GM12878 (cell line): ENCODE measurements around the gene PSMB1. TPM values are rescaled to one million over a fixed set of nuclear protein-coding genes. Genes with fewer than 3 reads are reported as not detected.
"Not testable (repeated sequence)": the region's sequence is repeated elsewhere in the genome, so short reads cannot be mapped to it uniquely, and the experiment has no call there.

Experiments used
- ATAC-seq: fragments of 200-7000 bp; cut with Tn5 transposase; 3 replicates; pipeline ENCODE4 v1.9.1; 2020; ENCODE audit warnings: mild to moderate bottlenecking, moderate library complexity
- BruUV-seq: library from RNA; stranded (reverse); fragments of 400-500 nt; replicated peaks from 2 replicates; lab custom pipeline; 2021; lab: Mats Ljungman, UMichigan
- CTCF ChIA-PET: fragments of 300-600 bp; sonication (Branson Sonifier 250); formaldehyde crosslinking; extraction: SDS; loops from one replicate; lab custom pipeline; 2021; ENCODE audit warnings: inconsistent platforms; lab: Yijun Ruan, JAX
- POLR2A ChIA-PET: fragments of 350-600 bp; formaldehyde crosslinking; extraction: SDS; loops from one replicate; lab custom pipeline; 2021; ENCODE audit warnings: inconsistent platforms; lab: Charles Lee
- RAD21 ChIA-PET: fragments of 300-600 bp; sonication (Branson Sonifier 250); formaldehyde crosslinking; loops from one replicate; lab custom pipeline; 2023; ENCODE audit warnings: antibody characterized with exemption; ENCODE audit not compliant: unreplicated experiment; lab: Charles Lee
- SMC1A ChIA-PET: fragments of 300-600 bp; sonication (Branson Sonifier 250); formaldehyde crosslinking; loops from one replicate; lab custom pipeline; 2023; ENCODE audit not compliant: unreplicated experiment, uncharacterized antibody; lab: Charles Lee
- DNase-seq: peaks from one replicate; pipeline ENCODE4 v3.0.0-alpha.2; 2011; ENCODE audit warnings: low read depth, low spot score
- FAIRE-seq: peaks from 3 replicates; lab custom pipeline; 2011; peaks lifted over from hg19 to GRCh38; lab: Jason Lieb, UNC
- H2AFZ ChIP-seq: 2 replicates; pipeline ENCODE4 v1.6.0; 2011; ENCODE audit warnings: low read depth, low read length, control low read depth; ENCODE audit not compliant: control insufficient read depth
- H3K27ac ChIP-seq: 2 replicates; pipeline ENCODE4 v1.5.1; 2011; ENCODE audit warnings: control low read depth; ENCODE audit not compliant: control insufficient read depth, insufficient read depth
- H3K27me3 ChIP-seq, 2 experiments: replicated peaks in 1 of 2; 2 replicates each; pipeline versions ENCODE4 v1.6.0 to v1.6.1; 2011; ENCODE audit warnings: low read length in 1 of 2; ENCODE audit not compliant: control insufficient read depth in 2 of 2, insufficient read depth in 2 of 2
- H3K36me3 ChIP-seq, 2 experiments: 2 replicates each; pipeline ENCODE4 v1.5.1; 2011; ENCODE audit warnings: low read length in 1 of 2; ENCODE audit not compliant: control insufficient read depth in 2 of 2, insufficient read depth in 2 of 2
- H3K4me1 ChIP-seq: 2 replicates; pipeline ENCODE4 v1.6.1; 2011; ENCODE audit warnings: mild to moderate bottlenecking, low read length, moderate library complexity, mixed read lengths; ENCODE audit not compliant: control insufficient read depth, insufficient read depth
- H3K4me2 ChIP-seq: 2 replicates; pipeline ENCODE4 v1.6.0; 2011; ENCODE audit warnings: control low read depth; ENCODE audit not compliant: control insufficient read depth, insufficient read depth
- H3K4me3 ChIP-seq: fragments of 200-600 bp; sonication (generic); 2 replicates; pipeline ENCODE4 v1.5.1; 2016
- H3K79me2 ChIP-seq: 2 replicates; pipeline ENCODE4 v1.6.0; 2011; ENCODE audit warnings: low read length; ENCODE audit not compliant: control insufficient read depth, insufficient read depth
- H3K9ac ChIP-seq: 2 replicates; pipeline ENCODE4 v1.8.0; 2011; ENCODE audit warnings: low read length, control low read depth, mixed read lengths; ENCODE audit not compliant: control insufficient read depth, insufficient read depth
- H3K9me3 ChIP-seq: replicated peaks from 3 replicates; pipeline ENCODE4 v1.5.1; 2011; ENCODE audit warnings: mild to moderate bottlenecking, low read length; ENCODE audit not compliant: control insufficient read depth, insufficient read depth
- H4K20me1 ChIP-seq: 2 replicates; pipeline ENCODE4 v1.6.0; 2011; ENCODE audit not compliant: control insufficient read depth, insufficient read depth
- IKZF2 ChIP-seq, 2 experiments: fragments of 450-650 bp; IDR thresholded peaks; 2 replicates each; pipeline ENCODE4 v1.6.1; 2017; ENCODE audit warnings: mild to moderate bottlenecking in 2 of 2, moderate library complexity in 2 of 2
- IRF3 ChIP-seq: fragments of 450-650 bp; IDR thresholded peaks from 2 replicates; pipeline ENCODE4 v1.6.1; 2014; ENCODE audit warnings: mild to moderate bottlenecking
- KAT2A ChIP-seq: conservative IDR thresholded peaks from 2 replicates; pipeline ENCODE4 v1.6.1; 2011; ENCODE audit warnings: low read depth, low read length; ENCODE audit not compliant: control insufficient read depth
- NR2C1 ChIP-seq: fragments of 450-650 bp; IDR thresholded peaks from 2 replicates; pipeline ENCODE4 v1.6.1; 2017; ENCODE audit warnings: antibody characterized with exemption, mild to moderate bottlenecking, moderate library complexity
- RAD21 ChIP-seq: IDR thresholded peaks from 2 replicates; pipeline ENCODE4 v1.6.1; 2011; ENCODE audit warnings: mild to moderate bottlenecking, low read depth, low read length, moderate library complexity; ENCODE audit not compliant: insufficient read depth
- RUNX3 ChIP-seq: IDR thresholded peaks from 2 replicates; pipeline ENCODE4 v1.6.1; 2012; ENCODE audit warnings: low read length, inconsistent platforms
- SKIL ChIP-seq: fragments of 450-650 bp; IDR thresholded peaks from 2 replicates; pipeline ENCODE4 v1.6.1; 2017; ENCODE audit warnings: mild to moderate bottlenecking, low read depth, inconsistent platforms; ENCODE audit not compliant: poor library complexity, severe bottlenecking
- SMARCA5 ChIP-seq: fragments of 450-650 bp; IDR thresholded peaks from 2 replicates; pipeline ENCODE4 v1.6.1; 2017; ENCODE audit warnings: mild to moderate bottlenecking
- TAF1 ChIP-seq: IDR thresholded peaks from 2 replicates; pipeline ENCODE4 v1.6.1; 2011; ENCODE audit warnings: mild to moderate bottlenecking, low read depth, low read length, borderline replicate concordance
- WGBS: methylation state at CpG from one replicate; pipeline ENCODE4 v1.1.6; 2016; ENCODE audit warnings: low lambda C conversion rate; ENCODE audit not compliant: insufficient replicate concordance, insufficient coverage; ENCODE audit errors: missing lambda C conversion rate; 5-methylcytosine and 5-hydroxymethylcytosine counted together
- in situ Hi-C: fragments of 300-500 bp; cut with MboI; formaldehyde crosslinking; loops from 9 replicates; pipeline ENCODE4 v1.14.3; 2018; ENCODE audit warnings: mixed read lengths
- intact Hi-C: fragments of 100-400 bp; cut with micrococcal nuclease; formaldehyde crosslinking; loops from one replicate; pipeline ENCODE4 v1.14.2; 2022; ENCODE audit not compliant: unreplicated experiment
- polyA plus RNA-seq, 11 experiments: library from polyadenylated mRNA; depleted of rRNA in 4 of 11; unstranded in 6 of 11; stranded (reverse) in 5 of 11; fragments of >200 nt; fragmentation: Nextera tagmentation in 4 of 11; fragmentation: Illumina TruSeq in 1 of 11; extraction: Ambion mirVana in 4 of 11; extraction: Trizol in 1 of 11; gene quantifications; 1 replicate in 1 of 11; 2 replicates in 10 of 11; pipeline versions ENCODE4 v1.2.1 to v1.2.3, GENCODE V29; 2011 to 2016; ENCODE audit warnings: inconsistent platforms in 2 of 11, missing spikeins in 2 of 11, low read depth in 1 of 11
- total RNA-seq, 4 experiments: library from RNA; depleted of rRNA in 3 of 4; stranded (reverse); fragments of >200 nt in 3 of 4; fragmentation: Illumina TruSeq in 1 of 4; extraction: Trizol in 1 of 4; gene quantifications; 2 replicates each; pipeline versions ENCODE4 v1.2.1 to v1.2.3, GENCODE V29; 2013 to 2021

The PSMB1 gene
- total and polyA plus RNA-seq, 10 of the 15 experiments (the other 5 are each of a cell fraction or from before 2014, with no cell fraction given): 208 to 1,317 (median 508) TPM

GRCh38 chr6:170527995-170528394 lies 25.1 kb downstream of the PSMB1 start:
- in situ Hi-C loops: loop anchor here (5.0 kb wide), 1 partner anchor 1636 kb away; no protein-coding TSS in a partner anchor
- ChIA-PET CTCF (interaction anchor here (2.5 to 5.5 kb wide), 5 partner anchors 8 to 738 kb away, joined by 7 to 39 read pairs (median 33); no protein-coding TSS in a partner anchor), SMC1A (interaction anchor here (3.0 kb wide), 1 partner anchor 11 kb away, joined by 14 read pairs; no protein-coding TSS in a partner anchor), RAD21 (interaction anchor here (1.0 kb wide), 1 partner anchor 11 kb away, joined by 3 read pairs; no protein-coding TSS in a partner anchor)
- intact Hi-C loops, BruUV-seq, H3K4me3 ChIP-seq, H3K27ac ChIP-seq, H2AFZ ChIP-seq, DNase-seq, H3K79me2 ChIP-seq, FAIRE-seq, H4K20me1 ChIP-seq, H3K36me3 ChIP-seq, H3K4me2 ChIP-seq, H3K27me3 ChIP-seq, H3K9me3 ChIP-seq, POLR2A ChIA-PET, H3K9ac ChIP-seq, ATAC-seq, H3K4me1 ChIP-seq: not testable (repeated sequence)
- 93% methylated on average over 5 of the region's 5 CpGs for WGBS

- Histone ChIP-seq H3K27me3 (no peaks in the 10 kb centered on the region), H3K79me2 (no peaks in the 10 kb centered on the region), H3K27ac (no peak overlapping the region), H3K36me3 (no peaks in the 10 kb centered on the region), H3K4me3 (no peak overlapping the region), H3K9me3 (no peaks in the 10 kb centered on the region), H2AFZ (no peak overlapping the region), H4K20me1 (no peaks in the 10 kb centered on the region), H3K9ac (no peak overlapping the region), H3K4me2 (no peak overlapping the region), H3K4me1 (no peaks in the 10 kb centered on the region)
- ChIA-PET CTCF (interaction anchor here (1.0 kb wide), 1 partner anchor 736 kb away, joined by 4 read pairs; no protein-coding TSS in a partner anchor), RAD21 (interaction anchor here (1.0 kb wide), 1 partner anchor 9 kb away, joined by 4 read pairs; no protein-coding TSS in a partner anchor), POLR2A (no interaction called here), SMC1A (interaction anchor here (0.9 to 1.2 kb wide), 2 partner anchors 694 to 720 kb away, joined by 3 to 4 read pairs; no protein-coding TSS in a partner anchor)
- BruUV-seq: no TSS peak
- intact Hi-C loops: no loop called here
- in situ Hi-C loops: loop anchor here (5.0 kb wide), 1 partner anchor 1633 kb away; no protein-coding TSS in a partner anchor
- ATAC-seq: no peak
- 68% methylated on average over 7 of the region's 7 CpGs for WGBS
- DNase-seq: no peak
- FAIRE-seq: no peak
- TF ChIP-seq RUNX3 (no peak), IRF3 (no peak), KAT2A (no peak), SMARCA5 (no peak), IKZF2 (IDR thresholded peaks at IDR 0.05) (no peak), RAD21 (no peak), TAF1 (no peak), SKIL (no peak), NR2C1 (no peak)
These were observed 27.3 kb downstream of the PSMB1 start for GRCh38 chr6:170525795-170526194.
